D341Med (cell line): Measurements from ENCODE around the gene DUSP28.
A peak's percentile ranks its signal among the peaks of the same experiment; 100 is the strongest.
"Not testable (repeated sequence)": the region's sequence is repeated elsewhere in the genome, so short reads cannot be mapped to it uniquely, and the experiment has no call there.

ENCODE experiments used
- DNase-seq: peaks from one replicate; pipeline ENCODE4 v3.0.0; 2012; ENCODE audit warnings: low spot score

The DUSP28 gene, protein sequence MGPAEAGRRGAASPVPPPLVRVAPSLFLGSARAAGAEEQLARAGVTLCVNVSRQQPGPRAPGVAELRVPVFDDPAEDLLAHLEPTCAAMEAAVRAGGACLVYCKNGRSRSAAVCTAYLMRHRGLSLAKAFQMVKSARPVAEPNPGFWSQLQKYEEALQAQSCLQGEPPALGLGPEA

DNA sequence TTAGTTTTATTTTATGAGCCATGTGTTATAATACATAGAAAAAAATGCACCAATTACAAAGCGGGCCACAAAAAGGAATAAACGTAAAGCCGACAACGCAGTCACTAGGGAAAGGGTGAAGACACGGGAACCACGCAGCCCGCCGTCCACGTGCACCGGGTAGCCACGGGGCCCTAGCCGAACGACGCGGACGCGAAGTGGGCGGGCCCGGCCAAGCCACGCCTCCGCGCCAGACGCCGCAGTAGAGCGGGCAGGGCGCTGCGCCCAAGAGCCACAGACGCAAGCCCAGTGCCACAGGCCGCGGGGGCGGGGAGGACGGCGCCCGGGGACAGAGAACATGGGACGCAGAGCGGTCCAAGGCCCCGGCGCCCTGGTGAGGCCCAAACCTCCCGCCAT, at the start of gene DUSP28:
TSS of gene DUSP28 (plus strand) at position 274 of the 396 bp plus-strand sequence. CDS start 328 bp downstream, outside the sequence.
- peak; percentile 94 for DNase-seq

- DNase-seq = peak; percentile 8
These were observed 49.5 kb upstream of the DUSP28 start for GRCh38 chr2:240510513-240511210.

DNA sequence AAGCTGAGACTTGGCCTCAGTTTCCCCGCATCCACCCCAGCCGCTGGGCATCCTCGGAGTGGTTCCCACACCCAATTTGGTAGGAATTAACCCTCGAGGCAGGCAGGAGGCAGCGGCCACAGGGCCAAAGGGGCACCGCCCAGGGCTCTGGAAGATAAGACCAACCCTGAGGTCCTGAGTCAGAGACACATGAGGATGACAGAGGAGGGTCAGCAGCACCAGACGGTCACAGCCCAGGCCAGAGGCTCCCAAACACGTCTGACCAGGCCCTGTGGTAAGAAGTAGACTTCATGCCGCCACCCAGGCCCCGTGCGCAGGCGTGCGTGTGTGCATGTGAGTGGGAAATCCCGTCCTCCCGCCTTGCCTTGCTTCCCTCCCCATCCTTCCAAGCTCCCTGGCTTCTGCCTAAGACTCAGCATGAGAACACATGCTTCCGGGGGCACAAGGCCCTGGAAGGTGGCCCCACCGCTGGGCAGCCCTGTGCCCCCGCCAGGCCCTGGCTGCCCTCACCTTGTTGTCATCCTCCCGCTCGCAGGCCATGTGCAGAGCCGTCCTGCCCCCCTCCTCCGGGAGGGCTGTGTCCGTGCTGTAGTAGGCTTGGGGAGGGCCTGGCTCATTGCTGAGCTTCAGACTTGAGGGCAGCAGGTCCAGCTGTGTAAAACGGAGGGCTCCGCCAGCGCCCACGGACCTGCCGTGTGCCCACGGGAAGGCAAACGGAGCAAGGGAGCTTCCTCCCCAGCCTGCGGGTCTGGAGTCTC, 48.6 kb upstream of the DUSP28 start:
- DNase-seq = peak; percentile 15

DNA sequence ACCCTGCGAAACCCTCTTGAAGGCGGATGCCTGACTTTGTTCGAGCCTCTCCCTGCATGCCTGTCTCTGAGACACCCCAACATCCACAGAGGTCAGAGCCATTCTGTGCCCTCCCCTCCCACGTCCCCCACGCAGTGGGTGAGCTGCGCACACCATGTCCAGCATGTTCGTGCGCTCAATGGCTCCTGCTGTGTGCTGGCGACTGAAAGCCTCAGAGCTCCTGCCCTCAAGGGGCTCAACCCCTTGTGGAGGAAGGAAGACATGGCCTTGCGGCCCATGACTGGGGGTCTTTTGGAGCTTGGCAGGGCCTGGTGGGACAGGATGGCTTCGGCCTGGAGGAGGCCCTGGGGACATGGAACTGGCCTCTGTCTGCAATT, 48.1 kb upstream of the DUSP28 start:
- no peak for DNase-seq

- DNase-seq = peak; percentile 11
These were observed 47.3 kb upstream of the DUSP28 start for GRCh38 chr2:240512666-240513535.

DNA sequence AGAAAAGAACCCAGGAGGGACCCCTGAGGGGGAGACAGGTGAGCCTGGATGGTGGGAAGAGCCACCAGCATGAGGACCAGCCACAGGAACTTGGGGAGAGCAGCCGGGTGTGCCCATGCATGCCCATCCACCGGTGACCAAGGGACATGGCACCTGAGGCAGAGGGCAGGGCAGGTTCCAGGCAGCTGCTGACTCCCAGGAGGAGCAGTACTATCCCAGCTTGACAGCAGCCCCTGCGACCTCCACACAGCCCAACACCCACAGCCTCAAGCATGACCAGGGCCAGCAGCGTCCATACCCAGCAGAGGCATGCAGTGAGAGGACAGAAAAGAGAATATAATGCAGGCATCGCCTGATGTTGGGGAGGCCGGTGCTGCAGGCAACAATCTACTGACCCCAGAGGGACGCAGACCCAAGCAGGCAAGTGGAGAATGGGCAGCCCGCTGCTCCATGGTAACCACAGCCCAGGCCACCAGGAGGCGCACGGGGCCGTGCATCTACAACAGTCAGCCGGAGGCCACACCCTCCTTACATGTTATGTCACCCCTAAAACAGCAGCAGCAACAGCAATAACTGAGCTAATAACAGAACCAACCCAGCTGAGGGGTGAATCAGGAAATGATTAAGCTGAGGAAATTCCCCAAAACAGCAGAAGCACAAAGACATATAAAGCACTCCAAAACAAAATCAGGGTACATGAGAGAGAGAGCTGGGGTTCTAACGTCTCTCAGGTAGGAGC, 46.4 kb upstream of the DUSP28 start:
- peak; percentile 67 for DNase-seq

DNA sequence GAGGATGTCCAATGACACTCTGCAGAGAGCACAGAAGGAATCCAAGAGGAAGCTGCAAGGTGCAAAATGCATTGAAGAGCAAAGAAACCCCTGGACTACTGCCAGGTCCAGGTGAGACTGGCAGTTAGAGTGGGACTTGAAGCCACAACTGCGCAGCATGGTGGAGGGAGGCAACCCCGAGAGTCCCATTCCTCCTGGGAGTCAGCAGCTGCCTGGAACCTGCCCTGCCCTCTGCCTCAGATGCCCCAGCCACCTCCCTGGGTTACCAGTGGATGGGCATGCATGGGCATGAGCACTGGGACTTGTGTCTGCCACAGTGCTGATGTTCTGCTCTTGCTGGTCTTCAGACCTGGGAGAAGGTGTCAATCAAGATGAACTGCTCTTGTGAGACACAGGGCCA, 45.5 kb upstream of the DUSP28 start:
- DNase-seq = no peak

GRCh38 chr2:240517342-240517741, 42.8 kb upstream of the DUSP28 start:
- no peak for DNase-seq

DNA sequence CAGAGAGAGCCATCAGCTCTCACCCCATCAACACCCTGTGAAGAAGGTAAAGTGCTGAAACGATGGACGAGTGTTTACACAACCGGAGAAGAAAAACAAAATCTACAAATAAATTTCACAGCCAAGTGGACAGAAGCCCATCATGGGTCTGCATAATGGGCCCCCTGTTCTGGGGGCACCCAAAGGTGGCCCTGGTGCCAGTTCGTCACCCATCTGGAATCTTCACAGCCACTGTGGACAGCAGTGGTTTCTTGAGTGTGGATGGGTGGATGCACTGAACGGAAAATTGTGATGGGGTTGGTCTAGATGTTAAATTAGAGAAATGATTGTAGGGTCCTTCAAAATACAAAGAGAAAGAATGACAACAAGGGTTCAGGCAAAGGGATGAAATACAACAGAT, 41.2 kb upstream of the DUSP28 start:
- DNase-seq = no peak

DNA sequence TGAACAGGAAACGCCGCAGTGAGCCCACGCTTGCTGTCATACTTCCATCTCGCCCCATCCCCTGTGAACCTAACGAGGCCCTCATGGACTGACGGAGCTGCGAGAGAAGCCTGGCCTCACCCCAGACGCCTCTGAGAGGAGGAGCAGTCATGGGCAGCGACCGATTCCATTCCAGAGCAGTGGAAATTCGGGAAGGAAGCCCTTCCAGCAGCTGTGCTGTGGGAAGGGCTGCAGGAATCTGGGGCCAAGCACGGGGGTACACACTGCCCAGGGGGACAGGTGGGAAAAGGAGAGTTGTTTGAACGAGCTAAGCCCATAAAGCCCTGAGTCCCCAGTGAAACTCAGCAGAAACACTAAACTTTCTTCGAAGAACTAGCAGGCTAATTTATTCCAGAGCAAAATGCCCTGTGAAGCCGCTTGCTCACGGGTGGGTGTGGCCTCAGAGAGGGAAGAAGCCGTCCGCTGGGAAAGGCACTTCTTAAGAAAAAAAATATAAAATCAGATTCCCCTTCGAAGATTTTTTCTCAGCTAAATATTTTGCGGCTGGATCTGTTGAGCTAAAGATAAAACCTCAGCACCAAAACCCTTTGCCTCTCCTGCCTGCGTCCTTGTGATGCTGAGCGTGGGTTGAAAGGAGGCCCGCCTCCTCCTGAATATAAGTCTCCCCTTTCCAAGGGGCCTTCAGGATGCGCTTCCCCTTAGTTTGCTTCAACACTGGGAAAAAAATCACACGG, 40.6 kb upstream of the DUSP28 start:
- peak; percentile 10 for DNase-seq

GRCh38 chr2:240520130-240520973, 39.8 kb upstream of the DUSP28 start:
- DNase-seq = peak; percentile 28

- DNase-seq = peak; percentile 27
These were observed 39.2 kb upstream of the DUSP28 start for GRCh38 chr2:240520974-240521350.

DNA sequence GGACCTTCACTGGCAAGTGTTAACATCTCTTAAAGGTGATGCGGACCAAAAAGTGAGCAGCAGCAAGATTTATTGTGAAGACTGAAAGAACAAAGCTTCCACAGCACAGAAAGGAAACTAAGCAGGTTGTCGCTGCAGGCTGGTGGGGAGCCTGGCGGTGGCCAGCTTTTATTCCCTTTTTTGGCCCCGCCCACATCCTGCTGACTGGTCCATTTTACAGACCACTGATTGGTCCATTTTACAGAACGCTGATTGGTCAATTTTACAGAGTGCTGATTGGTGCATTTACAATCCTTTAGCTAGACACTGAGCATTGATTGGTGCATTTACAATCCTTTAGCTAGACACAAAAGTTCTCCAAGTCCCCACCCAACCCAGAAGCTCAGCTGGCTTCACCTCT, 38.3 kb upstream of the DUSP28 start:
- DNase-seq = not testable (repeated sequence)

DNA sequence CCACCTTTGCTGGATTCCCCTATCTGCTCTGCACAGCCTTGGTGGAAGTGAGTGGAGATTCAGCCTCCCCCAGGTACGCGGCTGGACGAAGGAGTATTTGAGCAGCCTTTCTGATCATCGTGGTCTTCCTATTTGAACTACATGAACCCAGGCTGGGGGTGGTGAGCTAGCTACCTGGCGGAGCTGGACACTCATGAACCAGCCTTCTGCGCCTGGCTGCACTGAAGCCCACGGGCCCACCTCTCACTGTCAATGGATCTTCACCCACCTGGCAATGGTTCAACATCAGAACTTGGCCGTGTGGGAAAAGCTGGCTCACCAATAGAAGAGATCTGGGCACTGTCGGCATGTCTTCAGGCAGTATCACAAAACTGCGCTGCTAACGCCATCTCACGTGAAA, 37.8 kb upstream of the DUSP28 start:
- DNase-seq = no peak

DNA sequence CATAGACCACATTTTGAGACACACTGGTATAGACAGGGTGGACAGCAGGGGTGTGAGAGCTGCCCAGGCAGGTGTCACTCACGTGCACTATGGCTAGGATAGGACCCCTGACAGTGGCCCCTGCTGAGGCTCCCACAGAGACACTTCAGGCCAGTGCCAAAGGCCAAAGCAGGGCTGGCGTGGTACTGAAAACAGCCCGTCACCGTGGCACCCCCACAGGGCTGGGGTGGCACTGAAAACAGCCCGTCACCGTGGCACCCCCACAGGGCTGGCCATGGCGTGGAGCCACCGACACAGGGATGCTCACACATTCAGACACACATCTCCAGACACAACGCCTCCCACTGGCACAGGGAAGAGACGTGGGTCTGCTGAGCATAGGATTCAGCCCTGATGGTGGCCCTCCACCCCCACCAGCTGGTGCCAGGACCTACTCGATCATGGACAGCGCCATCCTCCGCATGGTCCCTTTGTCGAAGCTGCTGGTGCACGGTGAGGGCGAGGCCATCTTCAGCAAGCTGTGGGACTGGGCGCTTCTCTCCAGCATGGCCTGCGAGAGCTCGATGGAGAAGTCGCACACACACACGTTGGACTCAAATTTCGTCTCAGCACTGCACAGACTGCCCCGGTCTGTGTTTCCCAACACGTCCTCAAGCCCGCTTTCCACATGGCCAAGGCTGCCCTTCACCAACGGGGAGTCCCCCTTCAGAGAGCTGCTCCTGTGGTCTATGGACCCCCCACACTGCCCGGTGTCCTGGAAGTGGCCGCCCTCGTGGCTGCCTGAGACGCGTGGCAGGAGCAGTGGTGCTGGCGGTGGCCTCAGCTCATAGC, 36.5 kb upstream of the DUSP28 start:
- peak; percentile 12 for DNase-seq

GRCh38 chr2:240524963-240525718, 35.0 kb upstream of the DUSP28 start:
- DNase-seq = no peak

DNA sequence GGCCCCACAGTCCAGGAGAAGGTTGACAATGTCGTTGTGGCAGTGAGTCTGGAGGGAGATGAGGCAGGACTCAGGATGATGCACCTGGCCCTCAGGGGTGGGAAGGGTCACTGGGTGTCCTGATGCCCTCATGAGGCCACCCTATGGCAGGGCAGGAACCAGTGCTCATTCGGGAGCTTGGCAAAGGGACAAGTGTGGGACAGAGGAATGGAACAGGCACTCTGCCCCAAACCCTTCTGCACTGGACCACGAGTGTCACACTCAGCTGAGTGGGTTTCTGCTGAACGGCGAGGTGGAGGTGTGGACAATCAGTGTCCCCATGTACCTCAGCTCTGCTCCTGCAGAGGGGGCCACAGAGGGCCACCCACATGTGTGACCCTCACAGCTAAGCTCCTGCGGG, 34.4 kb upstream of the DUSP28 start:
- no peak for DNase-seq

GRCh38 chr2:240526521-240526920, 33.6 kb upstream of the DUSP28 start:
- DNase-seq = no peak
